Sciatic nerve (tissue), 2 donors: ENCODE data around the gene MESD. TPM values are rescaled to one million over a fixed set of nuclear protein-coding genes. Genes with fewer than 3 reads are reported as not detected.
A peak's percentile ranks its signal among the peaks of the same experiment; 100 is the strongest.

Experiments
- ATAC-seq: fragments of 200-7000 bp; cut with Tn5 transposase; one replicate; pipeline ENCODE4 v1.9.1; 2020; ENCODE audit warnings: mild to moderate bottlenecking, moderate library complexity
- DNase-seq: peaks from one replicate; pipeline ENCODE4 v3.0.0-alpha.2; 2020; ENCODE audit warnings: low spot score
- intact Hi-C: fragments of 100-400 bp; cut with DNase I; formaldehyde crosslinking; loops from one replicate; pipeline ENCODE4 v1.14.2; 2022
- total RNA-seq: library from RNA; stranded (reverse); fragmentation: NEBNext Ultra II Directional; extraction: Animal tissue kit (Norgen Biotek cat#: 25700); gene quantifications from one replicate; pipeline ENCODE4 v1.2.1, GENCODE V29; 2021
- donor health status: DM: no; HTN: no; CAD: no.
- donor health status: DM: no; HTN: no; CAD: no.

The MESD gene
- total RNA-seq, 1 donor from 2014 or later: 35.3 TPM

DNA sequence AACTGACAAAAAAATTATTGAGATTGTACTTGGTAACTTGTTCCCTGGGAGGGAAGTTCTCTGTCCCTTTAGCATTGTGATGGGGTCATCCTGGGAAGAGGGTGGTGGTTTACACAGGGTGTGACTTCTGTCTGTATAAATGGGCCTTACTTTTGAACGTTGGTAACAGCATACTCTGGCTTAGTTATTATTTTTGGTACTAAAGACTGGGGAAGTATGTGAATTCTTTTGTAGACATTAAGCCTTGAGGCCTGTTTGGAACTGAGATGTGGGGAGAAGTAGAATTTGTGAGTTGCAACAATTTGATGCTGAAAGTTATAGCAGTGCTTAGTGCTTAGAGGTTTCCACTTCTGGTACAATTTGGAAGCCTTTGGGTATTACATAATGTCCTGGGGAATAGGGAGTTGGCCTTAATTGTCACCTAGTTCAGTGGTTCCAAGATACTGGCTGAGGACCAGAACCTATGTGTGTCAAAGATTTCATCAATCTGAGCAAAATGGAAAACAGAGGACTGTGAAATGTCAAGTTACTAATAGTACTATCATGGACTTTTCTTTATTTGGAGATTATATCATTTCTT, 27.0 kb upstream of the MESD start:
- intact Hi-C loops: no loop called here
- ATAC-seq (peak; percentile 80), DNase-seq (no peak)

DNA sequence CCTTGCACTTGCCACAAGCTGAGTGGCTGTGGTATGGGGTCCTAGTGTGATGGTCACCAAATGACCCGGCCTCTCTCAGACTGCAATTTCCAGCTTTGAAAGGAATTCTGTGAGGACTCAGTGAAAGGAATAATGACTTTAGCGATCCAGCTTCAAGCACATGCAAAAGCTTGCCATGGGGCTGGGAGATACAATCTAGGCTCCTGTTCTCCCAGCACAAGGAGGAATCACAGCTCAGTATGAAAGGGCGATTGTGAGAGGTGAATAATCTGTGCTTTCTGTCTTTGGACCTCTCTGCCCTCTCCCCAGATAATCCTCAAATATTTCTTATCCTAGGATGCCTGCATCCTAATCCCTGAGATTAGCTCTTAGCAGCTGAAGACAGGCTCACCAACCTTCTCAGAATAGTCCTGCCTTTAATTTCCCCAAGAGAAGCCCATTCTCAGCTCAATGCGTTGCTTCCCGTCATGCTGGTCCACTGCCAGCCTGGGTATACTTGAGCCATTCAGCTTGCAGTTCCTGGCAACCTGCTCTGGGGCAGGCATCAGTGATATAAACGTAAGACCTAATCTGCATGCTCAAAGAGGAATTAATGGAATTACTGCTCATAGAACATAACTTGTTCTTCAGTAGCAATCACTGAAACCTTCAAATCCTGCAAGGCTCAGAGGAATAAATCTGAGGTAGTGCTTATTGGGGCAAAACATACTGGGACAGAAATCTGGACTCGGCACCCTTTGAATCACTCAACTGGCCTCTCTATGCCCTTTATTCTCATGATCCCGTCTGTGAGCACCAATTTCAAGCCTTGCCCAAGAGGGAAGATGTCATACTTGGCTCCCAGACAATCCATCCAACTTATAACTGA, 26.2 kb upstream of the MESD start:
- DNase-seq (no peak), ATAC-seq (peak; percentile 76)
- intact Hi-C loops: no loop called here

DNA sequence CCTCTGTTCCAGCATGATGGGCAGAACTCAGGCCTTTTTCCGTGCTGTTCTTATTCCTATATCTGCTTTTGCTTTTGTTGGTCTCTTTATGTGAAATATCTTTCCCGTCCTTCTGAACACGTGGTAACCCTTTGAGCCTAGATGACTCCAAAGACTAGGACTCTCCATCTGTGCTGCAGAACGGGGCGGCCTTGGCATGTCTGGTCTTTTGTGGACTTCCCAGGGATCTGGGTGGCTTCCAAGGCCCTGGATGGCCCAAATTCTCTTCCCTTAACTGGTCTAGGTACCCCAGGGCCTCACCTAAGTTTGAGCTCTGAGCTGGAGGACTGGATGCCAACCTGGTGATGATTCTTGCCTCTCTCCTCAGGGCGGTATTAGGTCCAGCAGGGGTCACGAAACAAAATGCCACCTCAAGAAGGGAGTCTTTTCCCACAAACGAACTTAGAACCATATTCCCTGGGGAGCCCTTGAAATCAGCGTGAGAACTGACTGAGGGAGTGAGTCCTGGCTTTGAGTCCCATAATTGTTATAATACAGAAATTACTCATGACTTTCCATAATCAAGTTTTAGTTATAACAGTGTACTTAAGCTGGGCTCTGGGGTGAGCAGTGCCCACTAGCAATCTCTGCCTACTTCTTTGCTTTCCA, 25.0 kb upstream of the MESD start:
- ATAC-seq (no peak), DNase-seq (no peak)
- intact Hi-C loops: no loop called here

DNA sequence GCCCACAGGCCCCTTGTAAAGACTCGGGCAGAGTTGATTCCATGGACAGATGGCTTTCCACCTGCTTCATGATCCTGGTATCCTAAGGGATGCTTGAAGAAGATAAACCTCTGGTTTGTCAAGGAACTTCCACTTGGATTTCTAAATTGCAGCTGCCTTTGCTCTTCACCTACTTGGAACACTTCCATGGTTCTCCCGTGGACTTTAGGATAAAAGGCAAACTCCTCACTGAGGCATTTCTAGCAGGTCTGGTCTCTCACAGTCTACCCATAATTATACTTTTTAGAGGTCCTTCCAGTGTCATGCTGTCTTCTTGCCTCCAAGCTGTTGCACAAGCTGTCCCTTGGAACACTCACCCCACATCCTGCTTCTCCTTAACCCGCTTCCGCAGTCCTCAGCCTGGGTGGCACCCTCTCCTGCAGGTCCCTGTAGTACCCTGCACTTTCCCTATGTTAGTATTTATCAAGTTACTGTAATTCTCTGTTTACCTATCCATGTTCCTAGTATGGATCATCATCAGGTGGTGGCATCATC, 23.8 kb upstream of the MESD start:
- intact Hi-C loops: no loop called here
- no peak for DNase-seq
- no peak for ATAC-seq

DNA sequence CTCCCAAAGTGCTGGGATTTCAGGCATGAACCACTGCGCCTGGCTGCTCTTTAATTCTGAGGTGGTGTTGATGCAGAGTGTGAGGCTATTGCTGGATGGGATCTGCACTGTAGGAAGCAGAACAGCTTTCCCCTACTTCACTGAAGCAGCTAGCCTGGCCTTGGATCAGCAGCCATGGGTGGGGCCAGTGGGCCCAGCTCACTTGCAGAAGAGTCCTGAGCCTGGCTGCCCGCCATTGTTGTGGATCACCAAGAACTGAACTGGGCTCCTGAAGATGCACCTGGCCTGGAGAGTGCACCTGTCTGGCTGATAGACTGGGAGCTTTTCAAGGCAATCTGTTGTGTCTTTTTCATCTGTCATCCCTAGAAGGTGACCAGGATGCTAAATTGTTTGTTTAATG, 23.0 kb upstream of the MESD start:
- intact Hi-C loops: no loop called here
- DNase-seq: no peak
- ATAC-seq: no peak

DNA sequence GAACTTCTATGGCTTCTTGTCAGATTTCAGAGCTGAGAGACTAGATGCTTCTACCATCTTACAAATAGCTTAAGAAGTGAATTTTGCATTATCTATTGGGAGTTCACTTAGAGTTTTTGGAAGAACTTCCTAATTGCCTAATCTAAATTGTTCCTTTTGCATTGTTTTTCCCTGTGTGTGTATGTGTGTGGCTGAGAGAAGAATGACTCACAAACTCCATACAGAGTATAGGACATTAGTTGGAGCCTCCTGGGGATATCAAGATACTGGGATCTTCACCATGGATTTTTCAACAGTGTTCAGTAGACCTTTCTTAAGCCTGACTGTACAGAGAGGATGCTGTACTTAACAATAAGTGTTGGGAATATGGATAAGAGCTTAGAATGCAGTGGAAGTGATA, 22.0 kb upstream of the MESD start:
- intact Hi-C loops: no loop called here
- no peak for DNase-seq
- no peak for ATAC-seq

DNA sequence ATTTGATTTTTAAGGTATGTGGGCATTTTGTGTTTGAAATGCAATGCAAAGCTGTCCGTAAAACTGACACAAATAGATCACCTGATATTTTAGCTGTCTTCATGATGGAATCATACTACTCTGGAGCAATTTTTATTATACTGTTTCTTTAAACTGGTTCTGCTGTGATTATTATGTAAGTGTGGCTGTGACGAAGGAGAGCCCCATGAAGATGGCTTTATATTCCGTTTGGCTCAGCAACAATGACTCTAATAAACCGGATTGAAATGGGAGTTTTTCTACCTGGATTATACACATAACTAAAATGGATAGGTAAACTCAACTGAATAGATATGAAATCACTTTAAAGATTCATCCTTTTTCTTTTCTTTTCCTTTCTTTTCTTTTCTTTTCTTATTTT, 20.5 kb upstream of the MESD start:
- DNase-seq (no peak), ATAC-seq (no peak)
- intact Hi-C loops: no loop called here

DNA sequence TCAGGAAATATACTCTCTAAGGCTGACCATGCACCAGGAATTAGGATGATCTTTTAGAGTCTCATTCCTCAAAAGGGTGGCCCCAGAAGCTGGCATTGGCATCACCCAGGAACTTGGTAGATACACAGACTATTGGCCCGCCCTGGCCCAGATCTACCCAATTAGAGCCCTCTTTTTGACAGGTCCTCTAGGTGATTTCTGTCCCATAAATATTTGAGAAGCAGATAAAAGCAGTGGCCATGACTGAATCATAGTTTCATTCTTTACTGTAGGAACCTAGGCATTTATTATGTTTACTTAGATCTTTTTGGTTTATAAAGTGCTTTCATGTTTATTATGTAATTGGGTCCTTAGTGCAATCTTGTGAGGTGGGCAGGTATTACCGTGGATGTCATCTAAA, 18.7 kb upstream of the MESD start:
- intact Hi-C loops: no loop called here
- ATAC-seq (no peak), DNase-seq (no peak)

DNA sequence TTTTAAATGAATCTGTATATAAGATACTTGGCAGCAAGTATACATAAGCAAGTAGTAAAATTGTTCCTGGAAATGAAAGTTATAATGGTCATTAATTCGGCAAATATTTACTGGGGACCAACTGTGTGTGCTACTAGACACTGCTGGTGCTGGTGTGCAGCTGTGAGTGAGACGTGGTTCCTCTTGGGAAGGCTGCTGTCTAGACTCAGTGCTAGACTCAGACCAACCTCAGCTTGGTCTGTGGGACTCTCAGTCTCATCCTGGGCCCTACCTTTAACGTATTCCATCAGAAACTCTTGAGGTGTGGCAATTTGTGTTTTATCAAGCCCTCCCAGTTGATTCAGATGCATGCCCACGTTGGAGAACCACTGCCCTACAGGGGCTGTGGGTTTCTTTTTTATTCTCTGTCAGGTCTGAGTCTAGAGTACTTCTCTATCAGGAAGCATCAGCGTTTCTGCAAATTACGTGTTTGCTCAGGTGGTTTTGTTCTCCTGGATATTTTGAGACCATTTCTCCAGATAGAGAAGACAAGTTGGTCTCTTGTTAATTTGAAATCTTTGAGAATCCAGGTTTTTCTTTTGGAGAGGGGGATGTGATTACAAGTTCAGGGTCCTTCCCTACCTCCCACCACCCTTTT, 17.9 kb upstream of the MESD start:
- ATAC-seq: no peak

DNA sequence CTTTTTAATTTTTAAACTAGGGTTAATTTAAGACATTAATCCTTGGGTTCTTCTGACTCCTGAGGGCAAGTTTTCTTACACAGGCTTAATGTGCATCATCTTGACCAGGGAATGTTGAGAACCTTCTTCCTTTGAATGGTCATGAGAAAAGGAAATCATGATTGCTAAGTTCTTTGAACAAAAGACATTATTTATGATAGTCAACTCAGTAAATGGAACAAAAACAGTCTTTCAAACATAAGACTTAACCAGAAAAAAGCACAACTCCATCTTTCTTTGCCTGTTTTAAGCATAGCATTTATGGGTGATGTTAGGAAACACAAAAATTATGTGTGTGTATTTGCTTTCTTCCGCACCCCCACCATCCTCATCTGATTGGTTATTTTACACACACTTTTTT, 16.5 kb upstream of the MESD start:
- ATAC-seq (no peak), DNase-seq (no peak)
- intact Hi-C loops: no loop called here

More for the DNA sequence above, 17.9 kb upstream of the MESD start:
- DNase-seq: no peak
- intact Hi-C loops: no loop called here

DNA sequence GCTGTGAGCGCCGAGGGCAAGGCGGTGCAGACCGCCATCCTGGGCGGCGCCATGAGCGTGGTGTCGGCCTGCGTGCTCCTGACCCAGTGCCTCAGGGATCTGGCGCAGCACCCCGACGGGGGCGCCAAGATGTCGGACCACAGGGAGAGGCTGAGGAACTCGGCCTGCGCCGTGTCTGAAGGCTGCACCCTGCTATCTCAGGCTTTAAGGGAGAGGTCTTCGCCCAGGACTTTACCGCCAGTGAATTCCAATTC, 13.4 kb upstream of the MESD start:
- DNase-seq: no peak
- intact Hi-C loops: no loop called here
- no peak for ATAC-seq

DNA sequence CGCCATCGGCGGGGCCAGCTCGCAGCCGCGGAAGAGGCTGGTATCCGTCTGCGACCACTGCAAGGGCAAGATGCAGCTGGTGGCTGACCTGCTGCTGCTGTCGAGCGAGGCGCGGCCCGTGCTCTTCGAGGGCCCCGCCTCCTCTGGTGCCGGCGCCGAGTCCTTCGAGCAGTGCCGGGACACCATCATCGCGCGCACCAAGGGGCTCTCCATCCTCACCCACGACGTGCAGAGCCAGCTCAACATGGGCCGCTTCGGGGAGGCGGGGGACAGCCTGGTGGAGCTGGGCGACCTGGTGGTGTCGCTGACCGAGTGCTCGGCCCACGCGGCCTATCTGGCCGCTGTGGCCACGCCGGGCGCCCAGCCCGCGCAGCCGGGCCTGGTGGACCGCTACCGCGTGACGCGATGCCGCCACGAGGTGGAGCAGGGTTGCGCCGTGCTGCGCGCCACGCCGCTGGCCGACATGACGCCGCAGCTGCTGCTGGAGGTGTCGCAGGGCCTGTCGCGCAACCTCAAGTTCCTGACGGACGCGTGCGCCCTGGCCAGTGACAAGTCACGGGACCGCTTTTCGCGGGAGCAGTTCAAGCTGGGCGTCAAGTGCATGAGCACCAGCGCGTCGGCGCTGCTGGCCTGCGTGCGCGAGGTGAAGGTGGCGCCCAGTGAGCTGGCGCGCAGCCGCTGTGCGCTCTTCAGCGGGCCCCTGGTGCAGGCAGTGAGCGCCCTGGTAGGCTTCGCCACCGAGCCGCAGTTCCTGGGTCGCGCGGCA, 12.9 kb upstream of the MESD start:
- intact Hi-C loops: no loop called here
- ATAC-seq (no peak), DNase-seq (no peak)

DNA sequence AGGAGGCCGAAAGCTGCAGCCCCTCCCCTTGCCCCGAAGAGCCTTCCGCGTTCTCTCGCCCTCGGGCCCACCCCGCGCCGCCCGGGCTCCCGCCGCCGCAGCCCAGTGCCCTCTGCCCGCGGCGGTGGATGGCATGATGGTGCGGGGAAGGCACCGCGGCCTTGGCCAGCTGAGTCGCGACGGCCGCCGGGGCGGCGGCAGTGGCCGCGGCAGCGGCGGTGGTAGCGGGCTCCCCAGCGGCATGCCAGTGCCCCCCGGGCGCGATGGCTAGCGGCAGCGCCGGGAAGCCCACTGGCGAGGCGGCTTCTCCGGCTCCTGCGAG, 12.4 kb upstream of the MESD start:
- DNase-seq (no peak), ATAC-seq (peak; percentile 40)
- intact Hi-C loops: no loop called here

DNA sequence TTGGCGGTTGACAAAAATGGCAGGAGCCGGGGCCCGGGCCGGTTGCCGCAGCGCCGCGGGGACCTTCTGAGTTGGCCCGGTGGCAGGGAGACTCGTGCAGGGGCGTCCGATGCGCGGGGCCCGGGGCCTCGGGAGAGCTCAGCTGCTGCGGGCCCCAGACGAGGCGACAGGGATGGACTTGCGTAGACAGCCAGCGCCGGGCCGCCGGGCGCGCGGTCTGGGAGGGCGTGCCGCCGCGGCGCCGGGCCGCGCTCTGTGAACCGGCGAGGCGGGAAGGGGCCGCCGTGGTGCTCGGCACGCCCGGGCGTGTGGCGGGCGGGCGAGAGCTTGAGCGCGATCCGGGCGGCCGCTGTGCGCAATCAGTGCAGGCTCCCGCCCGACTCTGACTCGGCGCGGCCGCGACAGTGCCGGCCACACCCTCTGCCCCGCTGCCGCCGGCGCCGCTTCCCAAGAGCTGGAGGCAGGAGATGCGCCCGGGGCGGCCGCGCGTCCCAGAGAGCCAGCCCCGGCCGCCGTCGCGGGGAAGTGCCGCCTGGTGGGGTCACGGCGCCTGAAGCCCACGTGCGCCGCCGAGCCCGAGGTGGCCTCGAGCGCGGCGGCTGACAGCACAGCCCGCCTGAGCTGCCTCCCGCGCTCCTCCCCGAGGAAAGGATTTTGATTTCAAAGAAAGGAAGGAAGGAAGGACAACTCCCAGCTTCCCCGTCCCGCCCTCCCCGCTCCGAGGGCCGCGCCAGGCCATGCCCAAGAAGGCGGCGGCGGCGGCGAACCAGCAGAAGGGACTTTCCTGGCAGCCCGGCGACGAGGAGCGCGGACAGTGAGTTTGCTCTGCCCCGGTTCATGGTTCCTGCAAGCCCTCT, 11.8 kb upstream of the MESD start:
- DNase-seq: peak; percentile 80
- ATAC-seq: peak; percentile 17
- intact Hi-C loops: no loop called here

DNA sequence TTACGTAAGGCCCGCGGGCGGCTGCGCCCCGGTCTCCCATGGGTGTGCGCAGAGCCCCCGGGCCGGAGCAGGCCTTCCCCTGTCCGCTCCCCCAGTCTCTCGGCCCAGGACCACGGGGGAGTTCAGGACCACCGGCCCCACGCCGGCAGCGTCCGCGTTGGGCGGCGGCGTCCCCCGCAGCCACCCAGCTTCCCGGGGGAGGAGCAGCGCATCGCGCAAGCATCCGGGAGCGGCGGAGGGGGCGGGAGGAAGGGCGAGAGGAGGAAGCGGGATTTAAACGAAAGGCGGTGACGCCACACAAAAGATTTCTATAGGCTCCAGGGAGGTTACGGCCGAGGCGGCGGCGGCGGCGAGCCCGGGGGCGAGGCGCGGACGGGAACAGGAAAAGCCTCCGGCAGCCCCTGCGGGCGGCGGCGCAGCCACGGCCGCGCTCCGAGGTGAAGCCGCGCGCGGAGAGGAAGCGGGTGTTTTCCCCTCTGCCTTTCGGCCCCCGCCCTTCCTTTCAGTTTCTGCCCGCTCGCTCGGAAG, 11.1 kb upstream of the MESD start, which contains the start of gene TLNRD1:
Gene TLNRD1, plus strand, starts transcription at position 300 of the 528 bp plus-strand sequence. CDS start 1,349 bp downstream, outside the sequence.
- DNase-seq (peak; percentile 95), ATAC-seq (peak; percentile 87)
- intact Hi-C loops: no loop called here

DNA sequence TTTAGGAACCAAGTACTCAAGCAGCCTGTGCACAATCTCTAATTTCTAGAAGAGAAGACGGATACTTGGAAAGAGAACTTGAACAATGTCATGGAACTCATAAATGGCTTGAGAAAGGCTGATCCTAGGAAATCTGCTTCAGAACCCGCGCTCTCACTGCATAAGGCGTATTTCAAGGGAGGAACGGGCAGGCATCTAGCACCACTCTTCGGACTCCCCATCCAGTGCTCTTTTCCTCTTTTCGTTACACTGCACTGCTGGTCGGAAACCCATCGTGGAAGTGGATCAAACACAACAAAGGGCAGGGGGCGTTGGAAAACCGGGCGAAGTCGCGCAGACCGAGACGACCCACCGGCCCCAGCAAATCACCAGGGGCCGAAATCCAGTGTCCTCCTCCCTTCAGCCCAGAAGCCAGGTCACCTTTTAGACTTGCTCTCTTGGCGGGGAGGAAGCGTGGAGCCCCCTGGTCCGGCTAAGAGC, 10.6 kb upstream of the MESD start:
- DNase-seq (no peak), ATAC-seq (peak; percentile 32)
- intact Hi-C loops: no loop called here

DNA sequence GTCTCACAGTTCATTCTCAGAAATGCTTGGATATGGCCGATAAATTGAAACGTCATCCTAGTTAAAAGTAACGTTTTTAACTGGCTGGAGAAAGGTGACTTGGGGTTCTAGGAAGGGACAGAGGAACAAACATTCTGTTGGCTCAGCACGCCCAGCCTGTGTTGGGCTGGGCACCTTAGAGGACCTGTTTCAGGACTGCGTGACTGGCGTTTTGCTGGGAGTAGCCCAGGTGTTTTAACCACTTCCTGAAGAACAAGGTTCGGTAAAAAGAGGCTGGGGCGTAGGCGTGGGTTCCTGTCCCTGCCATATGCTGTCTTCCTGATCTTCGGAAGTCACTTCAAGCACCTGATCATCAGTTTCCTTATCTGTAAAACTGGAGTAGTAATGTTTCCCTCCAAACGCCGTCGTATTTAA, 10.0 kb upstream of the MESD start:
- DNase-seq: no peak
- no peak for ATAC-seq
- intact Hi-C loops: no loop called here

DNA sequence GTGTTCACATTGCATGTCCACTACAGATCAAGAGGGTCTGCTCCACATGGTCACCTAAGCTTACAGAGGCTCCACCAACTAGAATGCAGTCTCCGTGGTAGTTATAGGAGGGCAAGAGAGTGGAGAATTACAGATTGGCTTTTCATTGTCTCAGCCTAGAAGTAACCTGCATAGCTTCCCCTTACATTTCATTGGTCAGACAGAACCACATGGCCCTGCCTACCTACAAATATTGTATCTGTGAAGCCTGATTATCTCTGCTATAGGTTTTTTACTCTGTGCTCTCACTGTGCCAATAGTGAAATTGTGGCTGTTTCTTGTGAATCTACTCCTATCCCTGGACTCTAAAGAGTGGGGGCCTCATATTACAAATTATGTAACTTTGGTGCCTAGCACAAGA, 8.6 kb upstream of the MESD start:
- ATAC-seq: no peak
- intact Hi-C loops: no loop called here

More for the DNA sequence above, 8.6 kb upstream of the MESD start:
- DNase-seq: no peak
